Endodermal cell (in vitro differentiated cells): ENCODE results near the gene JPT1. TPM values are rescaled to one million over a fixed set of nuclear protein-coding genes. Genes with fewer than 3 reads are reported as not detected.

Experiments used
- DNase-seq: peaks from one replicate; pipeline ENCODE4 v3.0.0-alpha.2; 2017
- H3K27ac ChIP-seq: 2 replicates; pipeline ENCODE4 v1.5.1; 2013; ENCODE audit warnings: mild to moderate bottlenecking, low read depth, low read length, moderate library complexity
- H3K27me3 ChIP-seq: 2 replicates; pipeline ENCODE4 v1.6.1; 2013; ENCODE audit warnings: mild to moderate bottlenecking, low read length, moderate library complexity; ENCODE audit not compliant: insufficient read depth, control insufficient read depth, poor library complexity, severe bottlenecking
- H3K36me3 ChIP-seq: 2 replicates; pipeline ENCODE4 v1.7.0; 2013; ENCODE audit warnings: mild to moderate bottlenecking, low read length, moderate library complexity; ENCODE audit not compliant: control insufficient read depth, insufficient read depth
- H3K4me1 ChIP-seq: one replicate; pipeline ENCODE4 v1.7.0; 2013; ENCODE audit warnings: low read length; ENCODE audit not compliant: control insufficient read depth, insufficient read depth
- H3K4me3 ChIP-seq: 2 replicates; pipeline ENCODE4 v1.5.1; 2013; ENCODE audit warnings: mild to moderate bottlenecking, low read length, moderate library complexity
- H3K9ac ChIP-seq: 2 replicates; pipeline ENCODE4 v1.6.1; 2013; ENCODE audit warnings: mild to moderate bottlenecking, low read length, moderate library complexity; ENCODE audit not compliant: poor library complexity, severe bottlenecking; ENCODE audit errors: extremely low read depth
- H3K9me3 ChIP-seq: 2 replicates; pipeline ENCODE4 v1.6.1; 2013; ENCODE audit warnings: mild to moderate bottlenecking, low read length, moderate library complexity; ENCODE audit not compliant: control insufficient read depth
- H3K27ac Mint-ChIP-seq: 2 replicates; pipeline ENCODE4 v1.8.0; 2020; ENCODE audit warnings: mixed read lengths
- H3K27me3 Mint-ChIP-seq: 2 replicates; pipeline ENCODE4 v1.8.0; 2021; ENCODE audit warnings: mild to moderate bottlenecking, mixed read lengths; ENCODE audit not compliant: insufficient read depth
- H3K36me3 Mint-ChIP-seq: 2 replicates; pipeline ENCODE4 v1.8.0; 2020; ENCODE audit warnings: low read depth, mixed read lengths
- H3K4me1 Mint-ChIP-seq: 2 replicates; pipeline ENCODE4 v1.8.0; 2020; ENCODE audit warnings: mixed read lengths
- H3K4me3 Mint-ChIP-seq: 2 replicates; pipeline ENCODE4 v1.8.0; 2020; ENCODE audit warnings: mild to moderate bottlenecking, moderate library complexity, mixed read lengths
- H3K9me3 Mint-ChIP-seq: 2 replicates; pipeline ENCODE4 v1.8.0; 2020; ENCODE audit warnings: mild to moderate bottlenecking, mixed read lengths
- WGBS, 2 experiments: methylation state at CpG; one replicate each; pipeline versions ENCODE4 v1.1.5 to v1.1.7; 2013; ENCODE audit warnings: missing lambda C conversion rate in 2 of 2, mixed read lengths in 1 of 2; ENCODE audit not compliant: insufficient coverage in 1 of 2, insufficient read length in 1 of 2; 5-methylcytosine and 5-hydroxymethylcytosine counted together
- total RNA-seq, 2 donors: library from RNA; stranded (reverse); fragmentation: NEBNext Ultra II Directional in 1 of 2; extraction: Animal tissue kit (Norgen Biotek cat#: 25700) in 1 of 2; gene quantifications; 2 replicates in 1 of 2; 3 replicates in 1 of 2; pipeline ENCODE4 v1.2.1, GENCODE V29; 2021
- TF ChIP-seq, protein P1 (sequence below): fragments of 200-600 bp; sonication (generic); conservative IDR thresholded peaks from 2 replicates; pipeline ENCODE4 v1.5.0; 2021; ENCODE audit warnings: antibody characterized with exemption, mild to moderate bottlenecking

Gene JPT1
- total RNA-seq, 2 donors from 2014 or later, result 148 to 156 TPM

DNA sequence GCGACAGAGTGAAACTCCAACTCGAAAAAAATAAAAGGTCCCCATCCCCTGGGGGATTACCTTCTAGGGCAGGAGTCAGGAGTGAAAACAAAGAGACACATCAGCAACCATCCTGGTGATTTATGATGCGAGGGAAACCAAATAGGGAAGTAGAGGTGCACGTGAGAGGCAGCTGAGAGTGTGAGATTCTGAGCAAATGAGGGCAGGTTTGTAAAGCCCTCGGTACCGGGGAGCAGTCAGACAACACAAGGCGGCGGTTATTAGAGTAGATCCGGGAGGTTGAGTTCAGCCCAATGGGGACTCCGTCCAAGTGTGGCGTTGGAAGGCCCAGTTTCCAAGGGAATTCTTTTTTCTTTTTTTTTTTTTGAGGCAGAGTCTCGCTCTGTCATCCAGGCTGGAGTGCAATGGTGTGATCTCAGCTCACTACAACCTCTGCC lies 51.9 kb downstream of the JPT1 start:
- H3K4me3 Mint-ChIP-seq, result no peak overlapping the region
- Histone ChIP-seq H3K9me3 (no peaks in the 10 kb centered on the region), H3K27me3 (no peaks in the 10 kb centered on the region), H3K36me3 (peaks cover 21% of the 10 kb centered on the region), H3K4me3 (no peak overlapping the region), H3K9ac (no peak overlapping the region), H3K27ac (no peak overlapping the region), H3K4me1 (peaks cover 23% of the 10 kb centered on the region)
- peaks cover 33% of the 10 kb centered on the region for H3K4me1 Mint-ChIP-seq
- 77 to 81% methylated on average over 12 of the region's 12 CpGs for WGBS, 2 experiments
- H3K9me3 Mint-ChIP-seq, result no peaks in the 10 kb centered on the region
- peak; percentile 60 for DNase-seq
- H3K27me3 Mint-ChIP-seq, result no peaks in the 10 kb centered on the region
- peaks cover 64% of the 10 kb centered on the region for H3K36me3 Mint-ChIP-seq
- H3K27ac Mint-ChIP-seq, result peak overlapping the region; percentile 81
- TF ChIP-seq, protein P1, sequence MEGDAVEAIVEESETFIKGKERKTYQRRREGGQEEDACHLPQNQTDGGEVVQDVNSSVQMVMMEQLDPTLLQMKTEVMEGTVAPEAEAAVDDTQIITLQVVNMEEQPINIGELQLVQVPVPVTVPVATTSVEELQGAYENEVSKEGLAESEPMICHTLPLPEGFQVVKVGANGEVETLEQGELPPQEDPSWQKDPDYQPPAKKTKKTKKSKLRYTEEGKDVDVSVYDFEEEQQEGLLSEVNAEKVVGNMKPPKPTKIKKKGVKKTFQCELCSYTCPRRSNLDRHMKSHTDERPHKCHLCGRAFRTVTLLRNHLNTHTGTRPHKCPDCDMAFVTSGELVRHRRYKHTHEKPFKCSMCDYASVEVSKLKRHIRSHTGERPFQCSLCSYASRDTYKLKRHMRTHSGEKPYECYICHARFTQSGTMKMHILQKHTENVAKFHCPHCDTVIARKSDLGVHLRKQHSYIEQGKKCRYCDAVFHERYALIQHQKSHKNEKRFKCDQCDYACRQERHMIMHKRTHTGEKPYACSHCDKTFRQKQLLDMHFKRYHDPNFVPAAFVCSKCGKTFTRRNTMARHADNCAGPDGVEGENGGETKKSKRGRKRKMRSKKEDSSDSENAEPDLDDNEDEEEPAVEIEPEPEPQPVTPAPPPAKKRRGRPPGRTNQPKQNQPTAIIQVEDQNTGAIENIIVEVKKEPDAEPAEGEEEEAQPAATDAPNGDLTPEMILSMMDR, result no peak

DNA sequence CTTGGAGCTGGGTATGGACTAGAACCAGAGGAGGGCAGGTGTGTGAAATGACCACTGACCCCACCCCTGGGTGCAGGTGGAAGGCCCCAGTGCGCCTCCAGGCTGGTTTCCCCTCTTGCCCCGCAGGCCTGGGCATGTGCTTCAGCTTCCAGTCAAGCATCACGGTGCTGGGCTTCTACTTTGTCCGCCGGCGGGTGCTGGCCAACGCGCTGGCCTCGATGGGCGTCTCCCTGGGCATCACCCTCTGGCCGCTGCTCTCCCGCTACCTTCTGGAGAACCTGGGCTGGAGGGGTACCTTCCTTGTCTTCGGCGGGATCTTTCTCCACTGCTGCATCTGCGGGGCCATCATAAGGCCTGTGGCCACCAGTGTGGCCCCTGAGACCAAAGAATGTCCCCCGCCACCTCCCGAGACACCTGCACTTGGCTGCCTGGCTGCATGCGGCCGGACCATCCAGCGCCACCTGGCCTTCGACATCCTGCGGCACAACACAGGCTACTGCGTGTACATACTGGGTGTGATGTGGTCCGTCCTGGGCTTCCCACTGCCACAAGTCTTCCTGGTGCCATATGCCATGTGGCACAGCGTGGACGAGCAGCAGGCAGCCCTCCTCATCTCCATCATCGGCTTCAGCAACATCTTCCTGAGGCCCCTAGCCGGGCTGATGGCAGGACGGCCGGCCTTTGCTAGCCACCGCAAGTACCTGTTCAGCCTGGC lies 54.3 kb downstream of the JPT1 start:
- Histone ChIP-seq H3K9me3 (no peaks in the 10 kb centered on the region), H3K4me1 (peaks cover 10% of the 10 kb centered on the region), H3K4me3 (no peak overlapping the region), H3K27ac (no peak overlapping the region), H3K36me3 (peaks cover 21% of the 10 kb centered on the region), H3K9ac (no peak overlapping the region), H3K27me3 (no peaks in the 10 kb centered on the region)
- Mint-ChIP-seq H3K27me3 (no peaks in the 10 kb centered on the region), H3K4me3 (no peak overlapping the region), H3K9me3 (no peaks in the 10 kb centered on the region), H3K27ac (no peak overlapping the region), H3K4me1 (peaks cover 31% of the 10 kb centered on the region), H3K36me3 (peaks cover 61% of the 10 kb centered on the region)
- TF ChIP-seq, protein P1, result no peak
- 96 to 97% methylated on average over 28 to 31 of the region's 31 CpGs for WGBS, 2 experiments
- peak; percentile 54 for DNase-seq

DNA sequence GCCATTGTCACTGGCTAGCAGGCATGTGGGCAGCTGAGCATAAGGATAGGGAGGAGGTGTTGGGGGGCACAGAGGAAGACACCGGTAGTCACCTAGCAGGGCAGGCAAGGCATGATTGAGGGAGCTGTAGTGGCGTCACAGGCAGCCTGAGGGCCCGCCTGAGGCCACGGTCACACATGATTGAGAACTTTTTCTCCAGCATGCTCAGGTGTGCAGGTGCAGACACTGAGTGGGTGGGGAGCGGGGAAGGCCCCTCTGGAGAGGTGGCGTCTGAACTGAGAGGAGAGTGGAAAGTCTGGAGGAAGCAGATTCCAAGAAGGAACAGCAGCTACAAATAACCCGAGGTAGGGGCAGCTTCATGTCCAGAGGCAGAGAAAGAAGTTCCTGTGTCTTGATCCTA lies 55.5 kb downstream of the JPT1 start:
- H3K27me3 Mint-ChIP-seq, result no peaks in the 10 kb centered on the region
- H3K9me3 Mint-ChIP-seq, result no peaks in the 10 kb centered on the region
- DNase-seq, result peak; percentile 54
- H3K4me3 ChIP-seq, result no peak overlapping the region
- peak overlapping the region; percentile 69 for H3K27ac Mint-ChIP-seq
- peaks cover 23% of the 10 kb centered on the region for H3K36me3 ChIP-seq
- H3K9ac ChIP-seq, result no peak overlapping the region
- no peak overlapping the region for H3K4me3 Mint-ChIP-seq
- no peak overlapping the region for H3K27ac ChIP-seq
- H3K9me3 ChIP-seq, result no peaks in the 10 kb centered on the region
- no peaks in the 10 kb centered on the region for H3K27me3 ChIP-seq
- peaks cover 60% of the 10 kb centered on the region for H3K36me3 Mint-ChIP-seq
- WGBS, 2 experiments, result 83 to 93% methylated on average over 5 to 7 of the region's 7 CpGs
- H3K4me1 Mint-ChIP-seq, result peaks cover 24% of the 10 kb centered on the region
- peaks cover 4% of the 10 kb centered on the region for H3K4me1 ChIP-seq
- TF ChIP-seq, protein P1, result no peak
